Activated gamma-delta T cell treated with anti-CD3 and anti-CD28 coated beads, Interleukin-2, amount 50 U/mL, for 16 hours (primary cell): Measurements from ENCODE around the gene NPDC1.

Source experiments
- DNase-seq: peaks from one replicate; pipeline ENCODE4 v3.0.0-alpha.2; 2020; ENCODE audit warnings: low read depth

NPDC1 gene, protein sequence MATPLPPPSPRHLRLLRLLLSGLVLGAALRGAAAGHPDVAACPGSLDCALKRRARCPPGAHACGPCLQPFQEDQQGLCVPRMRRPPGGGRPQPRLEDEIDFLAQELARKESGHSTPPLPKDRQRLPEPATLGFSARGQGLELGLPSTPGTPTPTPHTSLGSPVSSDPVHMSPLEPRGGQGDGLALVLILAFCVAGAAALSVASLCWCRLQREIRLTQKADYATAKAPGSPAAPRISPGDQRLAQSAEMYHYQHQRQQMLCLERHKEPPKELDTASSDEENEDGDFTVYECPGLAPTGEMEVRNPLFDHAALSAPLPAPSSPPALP

DNA sequence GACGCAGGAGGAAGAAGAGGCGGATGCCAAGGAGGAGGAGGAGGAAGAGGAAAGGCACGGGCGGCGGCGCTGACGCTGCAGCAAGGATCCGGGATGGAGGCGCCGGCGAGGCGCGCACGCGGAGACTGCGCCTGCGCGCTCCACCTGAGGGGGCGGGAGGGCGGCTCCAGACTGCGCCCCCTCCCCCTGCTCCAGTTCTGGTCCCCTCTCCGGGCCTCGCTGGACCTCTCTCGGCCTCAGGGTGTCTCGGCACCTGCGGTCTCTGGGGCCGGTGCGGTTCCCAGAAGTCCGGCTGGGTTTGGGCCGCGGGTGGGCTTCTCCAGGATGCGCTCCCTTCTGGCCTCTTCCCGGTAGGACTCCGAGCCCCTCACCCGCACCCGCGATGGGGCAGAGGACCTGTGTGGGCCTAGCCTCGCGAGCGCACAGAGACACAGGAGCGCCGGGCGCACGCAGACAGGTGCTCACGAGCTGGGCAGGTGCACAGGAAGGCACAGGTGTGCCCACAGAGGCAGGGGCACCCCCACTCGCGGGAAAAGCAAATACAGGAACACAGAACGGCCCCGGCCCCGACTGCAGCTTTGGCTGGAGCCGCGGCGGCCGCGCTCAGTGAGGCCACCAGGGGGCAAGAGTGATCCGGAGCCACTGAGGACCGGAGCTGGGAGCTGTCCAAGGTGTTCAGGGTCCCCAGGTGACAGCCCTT is at the start of gene NPDC1:
NPDC1 (minus strand) TSS at position 90 of the 700 bp plus-strand sequence. CDS start 188 bp downstream, outside the sequence.
- DNase-seq, result peak; percentile 76

DNA sequence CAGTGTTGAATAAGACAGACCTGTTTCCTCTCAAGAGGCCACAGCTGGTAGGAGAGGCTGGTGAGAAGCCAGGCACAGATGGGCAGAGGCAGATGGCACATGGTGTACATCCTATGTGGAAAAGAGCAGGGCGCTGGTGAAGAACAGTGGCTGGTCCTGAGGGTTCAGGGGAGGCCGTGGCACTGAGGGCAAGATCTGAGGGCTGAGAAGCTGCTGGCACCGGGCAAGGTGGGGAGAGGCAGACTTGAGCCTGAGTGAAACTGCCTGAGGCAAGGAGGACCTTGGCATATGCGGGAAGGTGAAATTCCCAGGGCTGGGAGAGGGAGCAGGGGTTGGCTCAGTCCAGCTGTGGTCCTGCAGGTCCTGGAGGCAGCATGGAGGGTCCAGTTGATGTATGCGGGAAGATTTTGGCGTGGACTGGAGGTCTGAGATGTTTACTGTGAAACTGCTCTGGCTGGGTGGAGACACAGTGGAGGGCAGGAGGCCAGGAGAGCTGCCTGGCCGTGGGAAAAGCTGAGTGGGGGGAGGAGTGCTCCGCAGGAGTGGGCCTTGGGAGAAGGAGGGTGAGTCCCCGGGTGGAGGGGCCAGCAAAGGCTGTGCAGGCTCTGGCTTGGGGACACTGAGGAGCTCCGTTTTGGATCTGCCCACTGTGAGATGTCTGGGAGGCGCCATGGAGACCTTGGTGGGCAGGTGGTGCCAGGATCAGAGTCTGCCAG is 43.4 kb upstream of the NPDC1 start:
- DNase-seq, result no peak

DNA sequence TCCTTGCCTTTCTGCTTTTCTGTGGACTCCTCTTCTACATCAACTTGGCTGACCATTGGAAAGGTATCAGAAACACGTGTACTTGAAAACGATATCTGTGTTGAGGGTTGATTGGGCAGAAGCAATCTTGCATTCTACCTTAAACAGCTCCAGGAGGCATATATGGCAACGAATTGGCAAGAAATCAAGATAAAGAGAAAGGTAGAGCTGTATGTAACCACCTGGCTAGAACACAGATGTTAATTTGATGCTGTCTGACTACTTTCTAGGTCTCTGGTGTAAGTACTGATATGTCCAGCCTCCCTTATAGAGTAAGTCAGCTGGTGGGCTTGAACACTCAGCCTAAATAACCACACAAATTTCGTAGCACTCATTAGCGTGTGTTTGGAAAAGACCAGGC is 42.1 kb upstream of the NPDC1 start:
- no peak for DNase-seq

DNA sequence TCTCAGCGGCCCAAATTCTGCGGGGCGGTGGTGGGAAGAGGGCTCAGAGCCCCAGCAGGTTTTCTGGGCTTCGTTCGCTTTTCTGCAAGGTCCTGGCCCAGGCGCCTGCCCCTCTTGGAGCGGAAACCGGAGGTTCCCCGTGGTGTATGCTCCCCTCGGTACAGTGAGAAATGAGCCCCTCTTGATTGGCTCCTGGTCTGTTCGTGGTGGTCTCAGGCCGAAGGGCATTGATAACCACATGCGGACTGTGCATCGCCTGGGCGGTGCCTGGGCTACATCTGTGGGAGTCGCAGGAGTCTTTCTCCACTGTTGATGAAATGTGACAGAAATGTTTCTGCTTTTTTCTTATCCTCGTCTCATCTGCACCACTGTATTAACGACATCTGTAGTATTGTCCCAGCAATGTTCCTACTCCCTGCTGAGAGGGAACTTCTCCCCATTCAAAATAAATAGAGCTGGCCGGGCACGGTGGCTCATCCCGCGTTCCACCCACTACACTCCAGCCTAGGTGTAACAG is 41.5 kb upstream of the NPDC1 start:
- no peak for DNase-seq

DNA sequence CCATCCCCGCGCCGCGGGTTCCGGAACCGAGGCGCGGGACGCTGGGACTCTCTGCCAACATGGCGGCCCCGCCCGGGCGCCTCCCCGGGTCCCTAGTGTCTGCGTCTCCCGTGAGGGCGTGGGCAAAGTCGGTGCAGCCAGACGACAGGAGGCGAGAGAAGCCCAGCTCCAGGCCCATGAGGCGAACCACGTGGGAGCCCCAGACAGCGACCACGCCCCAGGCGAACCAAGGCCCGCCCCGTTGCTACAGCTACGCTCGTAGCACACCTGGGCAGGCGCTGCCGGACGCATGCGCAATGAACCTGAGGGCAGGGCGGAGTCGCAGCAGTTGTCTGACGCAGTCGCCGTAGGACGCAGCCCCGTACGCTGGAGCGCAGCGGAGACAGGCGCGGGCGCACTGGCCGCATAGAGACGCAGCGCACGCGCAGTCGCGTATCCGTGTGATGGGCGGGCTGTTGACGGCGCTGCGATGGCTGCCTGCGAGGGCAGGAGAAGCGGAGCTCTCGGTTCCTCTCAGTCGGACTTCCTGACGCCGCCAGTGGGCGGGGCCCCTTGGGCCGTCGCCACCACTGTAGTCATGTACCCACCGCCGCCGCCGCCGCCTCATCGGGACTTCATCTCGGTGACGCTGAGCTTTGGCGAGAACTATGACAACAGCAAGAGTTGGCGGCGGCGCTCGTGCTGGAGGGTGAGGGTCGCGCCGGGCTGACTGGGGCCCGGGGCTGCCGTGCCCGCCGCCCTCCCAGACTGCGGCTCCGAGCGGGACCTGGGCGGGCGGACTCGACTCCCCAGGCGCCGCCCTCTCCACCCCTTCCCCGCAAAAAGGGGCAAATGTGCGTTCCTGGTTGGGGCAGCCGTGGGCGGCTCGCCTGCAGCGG is 40.8 kb upstream of the NPDC1 start, which contains the start of gene MAN1B1:
MAN1B1 (plus strand) TSS at position 455 of the 878 bp plus-strand sequence; CDS start at position 470, 15 bp downstream.
- peak; percentile 97 for DNase-seq

DNA sequence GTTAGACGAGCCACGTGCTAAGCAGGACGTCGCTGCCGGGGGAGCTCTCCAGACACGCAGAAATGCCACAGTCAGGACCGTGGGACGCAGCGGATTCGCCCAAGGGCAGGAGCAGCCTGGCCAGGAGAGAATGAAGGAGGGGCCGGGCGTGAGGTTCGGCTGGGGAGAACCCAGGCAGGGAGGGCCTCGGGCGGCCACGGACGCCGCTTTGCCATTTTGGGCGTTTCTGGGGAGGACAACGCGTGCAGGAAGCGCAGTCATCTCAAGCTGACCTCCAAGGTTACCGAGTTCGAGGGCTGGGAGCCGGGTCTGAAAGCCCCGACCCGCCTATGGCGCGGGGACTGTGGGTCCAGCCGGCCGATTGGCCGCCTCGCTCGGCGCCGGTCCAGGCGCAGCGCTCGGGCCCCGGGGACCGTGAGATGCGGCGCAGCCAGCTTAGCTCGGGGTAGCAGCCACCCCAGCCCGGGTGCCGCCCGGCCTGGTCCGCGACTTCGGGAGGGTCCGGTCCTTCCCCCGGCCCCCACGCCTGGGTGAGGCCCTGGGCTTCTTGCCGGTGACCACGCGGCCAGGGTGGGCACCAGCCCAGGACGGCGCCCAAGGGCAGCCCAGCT is 40.0 kb upstream of the NPDC1 start:
- DNase-seq, result no peak

DNA sequence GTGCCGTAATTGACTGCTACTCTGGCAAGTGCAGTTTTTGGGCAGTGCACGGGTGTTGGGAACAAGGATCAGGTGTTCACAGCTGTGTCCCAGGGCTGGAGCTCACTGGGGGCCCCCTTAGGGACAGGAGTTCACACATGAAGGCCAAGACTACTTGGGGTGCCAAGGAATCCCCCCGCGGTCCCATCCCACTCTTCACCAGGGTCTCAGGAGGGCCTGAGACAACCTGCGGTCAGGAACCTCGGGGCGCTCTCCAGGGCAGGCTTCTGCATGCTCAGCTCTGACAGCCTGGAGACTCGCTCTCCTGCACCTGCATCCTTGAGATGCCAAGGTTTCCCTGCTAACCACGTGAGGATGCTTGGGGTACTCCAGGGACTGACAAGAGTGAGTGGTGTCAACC is 38.5 kb upstream of the NPDC1 start:
- DNase-seq, result no peak

DNA sequence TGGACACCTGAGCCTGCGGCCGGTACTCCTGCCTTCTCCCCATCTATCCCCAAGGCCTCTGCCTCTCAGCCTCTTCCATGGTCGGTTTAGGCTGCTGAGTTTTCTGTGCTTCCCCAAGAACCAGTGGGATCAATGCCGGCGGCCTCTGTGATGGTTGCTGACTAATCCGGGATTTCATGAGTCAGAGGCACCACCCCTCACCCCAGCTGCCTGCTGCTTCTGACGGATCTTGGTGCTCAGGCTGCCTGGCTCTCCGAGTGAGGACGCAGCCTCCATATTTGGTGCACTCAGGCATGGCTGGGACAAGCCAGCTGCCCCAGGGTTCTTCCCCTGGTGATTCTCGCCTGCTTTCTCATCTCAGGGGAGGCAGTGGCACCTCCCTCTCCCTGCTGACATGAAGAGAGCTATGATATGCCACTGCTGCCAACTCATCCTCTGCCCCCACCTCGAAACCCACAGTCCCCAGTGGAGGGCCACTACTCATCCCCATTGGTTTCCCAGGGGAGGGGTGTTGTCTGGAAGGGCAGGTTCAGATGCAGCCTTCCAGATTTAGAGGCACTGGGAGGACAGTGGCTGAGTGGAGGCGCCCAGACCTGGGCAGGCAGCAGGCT is 37.5 kb upstream of the NPDC1 start:
- DNase-seq, result no peak

DNA sequence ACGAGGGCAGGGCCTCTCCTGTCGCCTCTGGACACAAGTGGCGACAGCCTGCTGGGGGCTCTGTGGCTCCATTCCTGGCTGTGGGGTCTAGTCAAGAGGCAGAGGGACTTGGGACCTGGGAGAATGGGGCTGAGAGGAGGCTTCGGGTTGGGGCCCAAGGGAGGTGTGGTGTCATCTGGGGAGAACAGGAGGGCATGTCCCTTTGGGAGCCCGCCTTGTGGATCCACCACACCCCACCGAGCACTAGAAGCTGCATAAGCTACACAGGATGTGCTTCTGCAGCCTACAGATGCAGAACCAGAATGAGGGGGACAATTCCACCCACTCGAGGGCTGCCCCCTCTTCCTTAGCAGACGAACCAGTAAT is 36.9 kb upstream of the NPDC1 start:
- DNase-seq, result no peak

DNA sequence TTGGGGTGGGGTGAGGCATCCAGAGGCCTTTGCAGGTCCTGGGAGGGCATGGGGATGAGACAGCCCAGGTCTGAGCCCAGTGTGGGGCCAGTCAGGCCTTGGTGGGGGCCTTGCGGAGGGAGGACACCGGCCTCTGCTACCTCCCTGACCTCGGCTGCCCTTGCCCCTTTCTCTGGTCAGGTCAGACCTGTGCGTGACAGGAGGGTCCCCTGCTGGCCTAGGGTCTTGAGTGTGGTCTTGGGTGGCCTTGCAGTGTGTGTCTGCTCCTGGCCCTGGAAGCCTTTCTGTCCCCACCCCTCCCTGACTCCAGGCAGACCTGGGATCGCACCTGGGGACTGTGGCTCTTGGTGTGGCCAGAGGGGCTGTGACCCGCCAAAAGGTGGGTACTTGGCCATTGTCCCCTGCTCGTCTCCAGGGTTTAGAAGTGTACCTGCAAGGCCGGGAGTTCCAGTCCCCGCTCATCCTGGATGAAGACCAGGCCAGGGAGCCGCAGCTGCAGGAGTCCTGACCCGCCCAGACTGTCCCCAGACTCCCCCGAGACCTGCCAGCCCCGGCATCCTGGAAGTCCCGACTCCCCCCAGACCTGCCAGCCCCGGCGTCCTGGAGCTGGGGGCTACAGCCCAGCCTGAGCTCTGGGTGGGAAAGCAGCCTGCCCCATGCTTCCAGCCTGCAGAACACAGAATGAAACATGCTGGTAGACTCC is 36.4 kb upstream of the NPDC1 start:
- DNase-seq, result no peak

DNA sequence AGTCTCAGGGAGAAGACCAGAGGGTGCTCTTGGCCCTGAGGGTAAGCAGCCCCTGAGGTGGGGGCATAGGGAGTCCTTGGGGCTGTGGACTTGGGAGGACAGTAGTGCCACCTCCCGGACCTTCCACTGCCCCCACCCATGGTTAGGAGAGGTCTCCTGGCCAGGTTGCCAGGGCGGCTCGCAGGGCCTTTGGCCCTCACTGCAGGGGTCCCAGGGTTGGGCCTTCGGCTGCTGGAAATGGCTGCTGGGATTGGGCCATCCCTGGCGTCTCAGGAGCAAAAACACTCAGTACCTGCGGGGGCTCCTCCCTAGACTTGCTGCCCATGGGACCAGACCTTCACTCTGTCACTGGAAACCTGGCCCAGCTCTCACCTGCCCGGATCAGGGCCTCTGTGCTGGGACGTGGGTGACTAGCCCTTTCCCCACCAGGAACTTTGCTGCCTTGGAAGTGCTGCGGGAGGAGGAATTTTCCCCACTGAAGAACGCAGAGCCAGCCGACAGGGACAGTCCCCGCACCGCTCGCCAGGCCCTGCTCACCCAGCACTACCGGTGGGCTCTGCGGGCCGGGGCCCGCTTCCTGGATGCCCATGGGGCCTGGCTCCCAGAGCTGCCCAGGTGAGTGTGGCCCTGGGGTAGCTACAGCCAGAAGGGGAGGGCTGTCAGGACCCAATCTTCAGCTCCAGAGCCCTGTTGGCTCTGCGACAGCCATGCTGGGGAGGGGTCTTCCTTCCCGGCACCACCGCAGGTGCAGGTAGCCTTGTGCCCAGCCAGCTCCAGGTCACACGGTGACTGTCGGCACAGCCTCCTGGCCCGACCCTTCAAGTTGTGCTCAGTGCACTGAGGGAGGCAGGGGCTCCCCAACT is 34.5 kb upstream of the NPDC1 start:
- no peak for DNase-seq

DNA sequence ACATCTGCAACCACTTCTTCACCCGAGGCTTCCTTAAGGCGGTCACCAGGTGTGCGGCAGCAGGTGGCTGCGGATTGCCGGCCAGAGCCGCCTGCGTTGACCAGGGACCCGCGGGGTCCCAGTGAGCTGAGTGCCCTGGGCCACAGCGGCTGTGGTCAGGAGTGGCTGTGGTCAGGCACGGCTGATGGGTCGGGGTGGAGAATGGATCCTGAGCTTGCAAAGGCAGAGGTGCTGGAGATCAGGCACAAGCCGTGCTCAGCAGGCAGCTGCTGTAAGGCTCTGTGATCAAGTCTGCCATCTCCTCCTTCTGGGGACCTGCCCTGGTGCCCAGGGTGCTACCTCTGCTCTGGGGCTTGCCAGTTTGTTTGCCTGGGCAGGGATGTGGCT is 33.4 kb upstream of the NPDC1 start:
- DNase-seq, result no peak

DNA sequence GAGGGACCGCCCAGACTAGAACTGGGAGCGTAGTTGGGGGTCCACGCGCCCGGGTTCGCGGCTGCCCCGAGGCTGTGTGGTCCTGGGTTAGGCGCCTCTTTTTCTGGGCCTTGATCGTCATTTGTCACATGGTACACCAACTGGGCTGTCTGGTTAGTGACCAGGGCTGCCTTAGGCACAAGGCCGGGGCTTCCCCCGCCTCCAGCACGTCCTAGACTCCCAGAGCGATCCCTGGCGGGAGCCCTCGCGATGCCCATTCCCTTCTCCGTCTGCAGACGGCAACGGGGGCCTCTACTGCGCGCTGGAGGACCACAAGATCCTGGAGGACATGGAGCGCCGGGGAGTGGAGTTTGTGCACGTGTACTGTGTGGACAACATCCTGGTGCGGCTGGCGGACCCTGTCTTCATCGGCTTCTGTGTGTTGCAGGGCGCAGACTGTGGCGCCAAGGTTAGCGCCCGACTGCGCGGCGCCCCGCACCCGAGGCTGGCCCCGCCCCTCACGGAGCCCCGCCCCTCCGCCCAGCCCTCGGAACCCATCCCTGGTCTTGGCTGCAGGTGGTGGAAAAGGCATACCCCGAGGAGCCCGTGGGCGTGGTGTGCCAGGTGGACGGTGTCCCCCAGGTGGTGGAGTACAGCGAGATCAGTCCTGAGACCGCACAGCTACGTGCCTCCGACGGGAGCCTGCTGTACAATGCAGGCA is 32.9 kb upstream of the NPDC1 start:
- DNase-seq, result no peak

DNA sequence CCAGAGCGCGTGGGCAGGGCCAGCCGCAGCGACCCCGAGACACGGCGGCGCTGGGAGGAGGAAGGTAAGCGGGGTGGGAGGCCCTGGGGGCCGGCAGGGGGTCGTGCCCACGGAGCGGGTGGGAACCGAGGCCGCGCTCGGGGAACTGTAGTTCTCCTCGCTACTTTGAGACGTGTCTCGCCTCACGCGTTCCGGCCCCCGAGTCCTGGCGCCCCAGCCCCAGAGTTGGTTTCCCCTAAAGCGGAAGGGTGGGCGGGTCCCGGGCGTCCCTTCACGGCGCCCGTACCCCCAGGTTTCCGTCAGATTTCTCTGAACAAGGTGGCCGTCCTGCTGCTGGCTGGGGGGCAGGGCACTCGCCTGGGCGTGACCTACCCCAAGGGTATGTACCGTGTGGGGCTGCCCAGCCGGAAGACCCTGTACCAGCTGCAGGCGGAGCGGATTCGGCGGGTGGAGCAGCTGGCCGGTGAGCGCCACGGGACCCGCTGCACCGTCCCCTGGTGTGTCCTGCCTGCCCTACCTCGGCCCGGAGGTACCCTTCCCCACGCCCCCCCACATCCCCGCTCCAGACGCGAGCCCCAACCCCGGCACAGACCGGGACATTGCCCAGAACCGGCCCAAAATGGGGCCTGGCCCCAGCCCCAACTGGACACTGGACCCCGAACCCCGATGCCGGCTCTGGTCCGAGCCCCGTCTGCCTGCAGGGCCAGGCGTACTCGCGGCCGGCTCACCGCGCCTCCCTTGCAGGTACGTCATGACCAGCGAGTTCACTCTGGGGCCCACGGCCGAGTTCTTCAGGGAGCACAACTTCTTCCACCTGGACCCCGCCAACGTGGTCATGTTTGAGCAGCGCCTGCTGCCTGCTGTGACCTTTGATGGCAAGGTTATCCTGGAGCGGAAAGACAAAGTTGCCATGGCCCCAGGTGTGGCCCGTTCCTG is 32.0 kb upstream of the NPDC1 start:
- peak; percentile 25 for DNase-seq

DNA sequence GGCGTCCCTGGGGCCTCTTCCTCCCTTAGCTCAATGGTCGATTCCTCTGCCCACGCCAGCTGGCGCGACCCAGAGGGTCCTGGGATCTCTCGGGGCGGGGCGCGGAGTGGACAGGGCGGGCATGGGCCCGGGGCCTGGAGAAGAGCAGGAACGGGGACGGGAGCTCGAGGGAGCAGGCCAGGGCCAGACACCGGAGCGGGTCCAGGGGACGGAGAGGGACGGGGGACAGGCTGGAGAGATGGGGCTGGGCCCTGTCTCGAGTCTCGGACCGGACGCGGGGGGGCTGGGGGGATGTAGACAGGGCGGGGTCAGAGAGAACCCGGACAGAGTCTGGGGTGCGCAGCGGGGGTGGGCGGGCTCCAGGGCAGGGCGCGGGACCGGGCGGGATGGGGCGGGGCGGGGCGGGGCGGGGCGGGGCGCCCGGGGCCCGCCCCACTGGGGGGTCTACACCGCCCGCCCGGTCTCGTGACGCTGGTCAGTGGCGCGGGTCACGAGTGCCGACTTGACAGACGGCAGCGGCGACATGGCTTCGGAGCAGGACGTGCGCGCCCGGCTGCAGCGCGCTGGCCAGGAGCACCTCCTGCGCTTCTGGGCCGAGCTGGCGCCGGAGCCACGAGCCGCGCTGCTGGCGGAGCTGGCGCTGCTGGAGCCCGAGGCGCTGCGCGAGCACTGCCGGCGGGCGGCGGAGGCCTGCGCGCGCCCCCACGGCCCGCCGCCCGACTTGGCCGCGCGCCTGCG is 31.2 kb upstream of the NPDC1 start, which contains the start of gene UAP1L1:
UAP1L1 (plus strand) TSS at position 508 of the 738 bp plus-strand sequence; CDS start at position 524, 16 bp downstream.
- DNase-seq, result peak; percentile 20

DNA sequence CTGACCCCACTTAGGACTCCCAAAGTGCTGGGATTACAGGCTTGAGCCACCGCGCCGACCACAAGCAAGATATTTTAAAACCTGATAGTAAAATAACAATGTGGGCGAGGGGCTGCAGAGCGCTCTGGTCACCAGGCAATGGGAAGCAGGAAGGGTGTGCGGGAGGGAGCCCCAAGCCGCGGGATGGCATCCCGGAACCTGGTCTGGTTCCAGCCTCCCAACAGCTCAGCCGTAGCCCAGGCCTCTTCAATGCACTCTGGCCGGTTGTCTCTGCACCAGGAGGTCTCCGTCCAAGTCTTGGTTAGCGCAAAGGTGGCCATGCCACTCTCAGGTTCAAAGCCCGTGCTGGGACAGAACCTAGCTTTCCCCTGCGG is 30.6 kb upstream of the NPDC1 start:
- DNase-seq, result no peak
